SK-N-SH (cell line): ENCODE results near the gene KNTC1. TPM values are rescaled to one million over a fixed set of nuclear protein-coding genes. Genes with fewer than 3 reads are reported as not detected.

Source experiments
- CTCF ChIA-PET: fragments of 300-600, 350-600 bp; formaldehyde crosslinking; extraction: SDS; loops from one replicate; lab custom pipeline; 2021; lab: Yijun Ruan, JAX
- POLR2A ChIA-PET: fragments of 350-600 bp; sonication (Branson Sonifier 250); formaldehyde crosslinking; extraction: SDS; loops from one replicate; lab custom pipeline; 2020; ENCODE audit warnings: antibody characterized with exemption, inconsistent platforms; lab: Yijun Ruan, JAX
- DNase-seq: peaks from one replicate; pipeline ENCODE4 v3.0.0; 2012
- H2AFZ ChIP-seq: fragments of 200-600 bp; sonication (generic); 2 replicates; pipeline ENCODE4 v1.8.1; 2016; ENCODE audit warnings: antibody characterized with exemption, mild to moderate bottlenecking, low read depth
- H3F3A ChIP-seq: fragments of 200-600 bp; sonication (generic); replicated peaks from 2 replicates; pipeline ENCODE3; 2016; ENCODE audit warnings: antibody characterized with exemption, mild to moderate bottlenecking; ENCODE audit not compliant: insufficient read depth
- H3K27ac ChIP-seq, 2 experiments: fragments of 200-500 bp in 1 of 2; fragments of 200-600 bp in 1 of 2; sonication (Bioruptor generic) in 1 of 2; sonication (generic), shearing (Covaris generic) in 1 of 2; 2 replicates each; pipeline versions ENCODE4 v1.5.1 to v1.6.1; 2014 to 2016; ENCODE audit warnings: low read depth in 2 of 2, inconsistent platforms in 1 of 2, low read length in 1 of 2, mild to moderate bottlenecking in 1 of 2, mixed read lengths in 1 of 2
- H3K27me3 ChIP-seq: fragments of 200-600 bp; sonication (generic), shearing (Covaris generic); 2 replicates; pipeline ENCODE4 v1.6.1; 2016; ENCODE audit warnings: mixed run types; ENCODE audit not compliant: insufficient read depth
- H3K36me3 ChIP-seq, 2 experiments: fragments of 200-500 bp in 1 of 2; fragments of 200-600 bp in 1 of 2; sonication (Bioruptor generic) in 1 of 2; sonication (generic) in 1 of 2; replicated peaks in 1 of 2; 2 replicates each; pipeline versions ENCODE3 to v1.5.1; 2014 to 2016; ENCODE audit warnings: low read length in 1 of 2, mild to moderate bottlenecking in 1 of 2; ENCODE audit not compliant: insufficient read depth in 2 of 2, control insufficient read depth in 1 of 2
- H3K4me1 ChIP-seq, 2 experiments: fragments of 200-500 bp in 1 of 2; fragments of 200-600 bp in 1 of 2; sonication (Bioruptor generic) in 1 of 2; sonication (generic), shearing (Covaris generic) in 1 of 2; 2 replicates each; pipeline versions ENCODE4 v1.5.1 to v1.6.1; 2014 to 2016; ENCODE audit warnings: low read depth in 1 of 2, low read length in 1 of 2, mixed run types in 1 of 2; ENCODE audit not compliant: insufficient read depth in 2 of 2, control insufficient read depth in 1 of 2
- H3K4me2 ChIP-seq: fragments of 200-600 bp; sonication (generic), shearing (Covaris generic); 2 replicates; pipeline ENCODE4 v1.6.1; 2017; ENCODE audit warnings: mixed run types
- H3K4me3 ChIP-seq, 2 experiments: fragments of 200-500 bp in 1 of 2; fragments of 200-600 bp in 1 of 2; sonication (Bioruptor generic) in 1 of 2; sonication (generic), shearing (Covaris generic) in 1 of 2; 2 replicates each; pipeline versions ENCODE4 v1.5.1 to v1.8.1; 2014 to 2016; ENCODE audit warnings: low read depth in 2 of 2, inconsistent platforms in 1 of 2, low read length in 1 of 2, mild to moderate bottlenecking in 1 of 2, mixed read lengths in 1 of 2, moderate library complexity in 1 of 2
- H3K79me2 ChIP-seq: fragments of 200-600 bp; sonication (generic); 2 replicates; pipeline ENCODE4 v1.8.1; 2017; ENCODE audit warnings: mild to moderate bottlenecking; ENCODE audit not compliant: insufficient read depth
- H3K9ac ChIP-seq: fragments of 200-600 bp; sonication (generic); 2 replicates; pipeline ENCODE4 v1.6.1; 2017; ENCODE audit warnings: mixed run types
- H3K9me2 ChIP-seq: fragments of 200-600 bp; sonication (generic); 2 replicates; pipeline ENCODE4 v1.6.1; 2017; ENCODE audit warnings: mixed run types
- H3K9me3 ChIP-seq: fragments of 200-600 bp; sonication (generic); 2 replicates; pipeline ENCODE4 v1.6.1; 2017; ENCODE audit warnings: mixed run types, mild to moderate bottlenecking, moderate library complexity
- H4K20me1 ChIP-seq: fragments of 200-600 bp; sonication (generic); 2 replicates; pipeline ENCODE4 v1.6.1; 2017; ENCODE audit warnings: mild to moderate bottlenecking, mixed run types; ENCODE audit not compliant: insufficient read depth
- ELF1 ChIP-seq: IDR thresholded peaks from 2 replicates; pipeline ENCODE4 v1.4.0; 2012
- EZH2phosphoT487 ChIP-seq: fragments of 200-600 bp; sonication (generic); IDR thresholded peaks from 2 replicates; pipeline ENCODE4 v1.6.1; 2017; ENCODE audit warnings: low read depth, mixed run types, mild to moderate bottlenecking, antibody characterized with exemption, moderate library complexity, borderline replicate concordance
- FOSL2 ChIP-seq: IDR thresholded peaks from 2 replicates; pipeline ENCODE4 v1.4.0; 2012; ENCODE audit warnings: low read depth, mild to moderate bottlenecking, moderate library complexity, borderline replicate concordance
- GATA2 ChIP-seq: sonication (generic); formaldehyde crosslinking; IDR thresholded peaks from 2 replicates; pipeline ENCODE4 v1.5.0; 2020; ENCODE audit warnings: mild to moderate bottlenecking, missing genetic modification reagents
- IRF3 ChIP-seq: fragments of 150-350 bp; IDR thresholded peaks from 2 replicates; pipeline ENCODE4 v1.6.1; 2016; ENCODE audit warnings: mild to moderate bottlenecking, low read depth, low read length
- MXI1 ChIP-seq: IDR thresholded peaks from 2 replicates; pipeline ENCODE4 v1.6.1; 2012; ENCODE audit warnings: mild to moderate bottlenecking, low read depth, low read length, improper control_type of control experiment
- NRF1 ChIP-seq: IDR thresholded peaks from 2 replicates; pipeline ENCODE4 v1.6.1; 2012; ENCODE audit warnings: low read depth, mild to moderate bottlenecking, low read length
- PBX3 ChIP-seq: IDR thresholded peaks from 2 replicates; pipeline ENCODE4; 2012
- SMC3 ChIP-seq: IDR thresholded peaks from 2 replicates; pipeline ENCODE4 v1.6.1; 2012; ENCODE audit warnings: low read depth, low read length, improper control_type of control experiment
- TCF12 ChIP-seq: IDR thresholded peaks from 2 replicates; pipeline ENCODE4 v1.4.0; 2012
- WGBS: methylation state at CpG from one replicate; pipeline ENCODE4 v1.1.6; 2017; ENCODE audit warnings: low lambda C conversion rate; 5-methylcytosine and 5-hydroxymethylcytosine counted together
- polyA plus RNA-seq, 3 experiments: library from polyadenylated mRNA; depleted of rRNA; stranded (reverse); fragments of >200 nt; gene quantifications; 2 replicates each; pipeline ENCODE4 v1.2.3, GENCODE V29; 2012
- TF ChIP-seq, protein P1 (sequence below): fragments of 200-600 bp; sonication (generic); IDR thresholded peaks from 2 replicates; pipeline ENCODE4 v1.6.1; 2017; ENCODE audit warnings: antibody characterized with exemption, mild to moderate bottlenecking, moderate library complexity

Gene KNTC1
- polyA plus RNA-seq, 1 of the 3 experiments (the other 2 are of a cell fraction), result 13.2 TPM

DNA sequence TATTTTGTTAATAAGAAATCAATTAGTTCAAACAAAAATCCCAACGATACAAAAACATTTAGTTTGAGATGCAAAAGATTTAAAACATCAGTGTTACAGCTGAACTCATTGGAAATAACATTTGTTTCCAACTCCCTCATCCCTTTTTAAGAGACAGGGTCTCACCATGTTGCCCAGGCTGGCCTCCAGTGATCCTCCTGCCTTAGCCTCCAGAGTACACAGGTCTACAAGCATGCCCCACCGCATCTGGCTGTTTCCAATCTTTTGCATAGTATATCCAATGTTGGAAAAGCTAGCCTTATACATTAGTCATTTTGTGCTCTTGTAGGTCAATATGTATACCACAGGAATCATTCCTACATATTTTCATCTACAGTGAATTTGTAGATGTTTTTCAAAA lies 11.8 kb upstream of the KNTC1 start (continued):
- no peak for TF ChIP-seq IRF3
- no peak for TF ChIP-seq ELF1
- TF ChIP-seq NRF1, result no peak
- TF ChIP-seq MXI1, result no peak
- no peak for TF ChIP-seq GATA2 (CRISPR knock-in tag)
- no peak for TF ChIP-seq TCF12
- TF ChIP-seq PBX3, result no peak
- TF ChIP-seq, all 33 proteins: peak for 0

DNA sequence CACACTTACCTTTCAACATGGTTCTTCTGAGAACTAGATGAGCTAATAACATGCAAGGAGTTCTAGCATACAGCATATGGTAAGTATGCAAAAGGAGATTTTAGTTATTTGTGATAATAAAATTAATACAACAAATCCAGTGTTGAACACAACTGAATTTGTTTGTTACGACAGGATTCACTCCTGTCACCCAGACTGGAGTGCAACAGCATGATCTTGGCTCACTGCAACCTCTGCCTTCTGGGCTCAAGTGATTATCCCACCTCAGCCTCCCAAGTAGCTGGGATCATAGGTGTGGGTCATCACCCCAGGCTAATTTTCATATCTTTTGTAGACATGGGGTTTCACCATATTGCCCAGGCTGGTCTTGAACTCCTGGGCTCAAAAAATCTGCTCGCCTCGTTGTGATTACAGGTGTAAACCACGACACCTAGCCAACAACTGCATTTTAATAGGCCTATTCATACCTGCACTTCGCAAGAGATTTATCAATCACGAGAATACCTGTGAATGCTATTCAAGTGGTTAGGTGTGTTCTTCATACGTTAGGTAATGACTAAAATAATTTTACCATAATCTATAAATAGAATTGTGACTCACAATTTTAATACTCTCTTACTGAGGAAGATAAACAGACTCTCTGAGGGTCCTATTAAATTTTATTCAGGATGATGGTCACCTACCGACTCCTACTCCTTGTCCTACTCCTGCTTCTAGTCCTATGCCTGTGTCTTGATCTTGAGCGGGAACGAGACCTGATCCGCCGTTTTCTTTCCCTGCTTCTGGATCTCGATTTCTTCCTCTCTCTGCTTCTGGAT lies 10.3 kb upstream of the KNTC1 start:
- Histone ChIP-seq H4K20me1 (peaks cover 78% of the 10 kb centered on the region), H3K4me3 (no peak overlapping the region), H3K79me2 (peaks cover 98% of the 10 kb centered on the region), H3K9me3 (no peaks in the 10 kb centered on the region), H3K27me3 (no peaks in the 10 kb centered on the region), H3K4me2 (no peak overlapping the region)
- no peak for DNase-seq
- TF ChIP-seq IRF3 (no peak), TCF12 (no peak), FOSL2 (no peak), EZH2phosphoT487 (no peak), SMC3 (no peak)
- TF ChIP-seq, protein P1, sequence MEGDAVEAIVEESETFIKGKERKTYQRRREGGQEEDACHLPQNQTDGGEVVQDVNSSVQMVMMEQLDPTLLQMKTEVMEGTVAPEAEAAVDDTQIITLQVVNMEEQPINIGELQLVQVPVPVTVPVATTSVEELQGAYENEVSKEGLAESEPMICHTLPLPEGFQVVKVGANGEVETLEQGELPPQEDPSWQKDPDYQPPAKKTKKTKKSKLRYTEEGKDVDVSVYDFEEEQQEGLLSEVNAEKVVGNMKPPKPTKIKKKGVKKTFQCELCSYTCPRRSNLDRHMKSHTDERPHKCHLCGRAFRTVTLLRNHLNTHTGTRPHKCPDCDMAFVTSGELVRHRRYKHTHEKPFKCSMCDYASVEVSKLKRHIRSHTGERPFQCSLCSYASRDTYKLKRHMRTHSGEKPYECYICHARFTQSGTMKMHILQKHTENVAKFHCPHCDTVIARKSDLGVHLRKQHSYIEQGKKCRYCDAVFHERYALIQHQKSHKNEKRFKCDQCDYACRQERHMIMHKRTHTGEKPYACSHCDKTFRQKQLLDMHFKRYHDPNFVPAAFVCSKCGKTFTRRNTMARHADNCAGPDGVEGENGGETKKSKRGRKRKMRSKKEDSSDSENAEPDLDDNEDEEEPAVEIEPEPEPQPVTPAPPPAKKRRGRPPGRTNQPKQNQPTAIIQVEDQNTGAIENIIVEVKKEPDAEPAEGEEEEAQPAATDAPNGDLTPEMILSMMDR, result no peak
- TF ChIP-seq, all 33 proteins: peak for 0
- WGBS, result 91% methylated on average over 13 of the region's 13 CpGs
- H3F3A ChIP-seq, result peaks cover 75% of the 10 kb centered on the region
- H3K9me2 ChIP-seq, result no peaks in the 10 kb centered on the region
- CTCF ChIA-PET, result interaction anchor here (1.7 kb wide), 1 partner anchor 18 kb away, joined by 8 read pairs; no protein-coding TSS in a partner anchor
- H3K9ac ChIP-seq, result no peak overlapping the region
- H3K4me1 ChIP-seq, result no peaks in the 10 kb centered on the region
- H2AFZ ChIP-seq, result no peak overlapping the region
- peak overlapping the region in 1 of 2 experiments; percentile 44; a peak in 1 of 4 replicates for H3K27ac ChIP-seq
- POLR2A ChIA-PET, result no interaction called here
- peaks cover 91 to 96% of the 10 kb centered on the region in 2 experiments for H3K36me3 ChIP-seq
